ENCODE data around the gene TNFRSF25.

TNFRSF25 gene

DNA sequence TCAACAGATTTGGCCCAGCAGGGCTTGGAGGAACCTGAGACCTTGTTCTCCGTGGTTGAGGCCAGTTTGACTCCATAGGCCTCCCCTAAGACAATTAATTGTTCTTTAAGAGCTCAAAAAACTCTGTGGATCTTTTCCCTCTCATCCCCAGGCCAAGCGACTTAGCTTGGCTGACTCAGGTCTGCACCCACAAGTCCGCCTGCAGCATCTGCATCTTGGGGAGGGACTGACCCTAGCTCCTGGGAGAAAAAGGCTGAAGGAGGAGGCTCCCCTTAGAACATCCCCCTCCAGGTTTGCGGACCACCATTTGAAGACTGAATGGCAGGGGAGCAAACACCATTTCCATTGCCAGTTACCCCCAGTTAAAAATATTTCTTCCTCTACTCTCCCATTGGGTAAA lies 44.7 kb downstream of the TNFRSF25 start:
- Histone ChIP-seq H3K4me1 (ENCODE audit: insufficient read depth, low read length) (peaks cover 4% of the 10 kb centered on the region; the same call in 1 of the 2 replicates), H4K20me1 (ENCODE audit: insufficient read depth, low read length) (no peaks in the 10 kb centered on the region; the same call in 1 of the 2 replicates), H3K9ac (ENCODE audit: low read depth, low read length) (no peak overlapping the region), H3K27ac (ENCODE audit: low read length) (no peak overlapping the region), H3K4me3 (ENCODE audit: low read depth in 1 of 2, low read length in 2 of 2) (no peak overlapping the region), H3K4me2 (ENCODE audit: insufficient read depth, low read length) (no peak overlapping the region), H3K27me3 (ENCODE audit: insufficient read depth, low read length, poor library complexity) (peaks cover 7% of the 10 kb centered on the region), H3K36me3 (ENCODE audit: insufficient read depth, low read length) (no peaks in the 10 kb centered on the region), H2AFZ (ENCODE audit: low read depth, low read length) (no peak overlapping the region), H3K79me2 (ENCODE audit: insufficient read depth, low read length) (no peaks in the 10 kb centered on the region), H3K9me3 (ENCODE audit: insufficient read depth, low read length, severe bottlenecking) (no peaks in the 10 kb centered on the region)
- TF ChIP-seq, protein P1, sequence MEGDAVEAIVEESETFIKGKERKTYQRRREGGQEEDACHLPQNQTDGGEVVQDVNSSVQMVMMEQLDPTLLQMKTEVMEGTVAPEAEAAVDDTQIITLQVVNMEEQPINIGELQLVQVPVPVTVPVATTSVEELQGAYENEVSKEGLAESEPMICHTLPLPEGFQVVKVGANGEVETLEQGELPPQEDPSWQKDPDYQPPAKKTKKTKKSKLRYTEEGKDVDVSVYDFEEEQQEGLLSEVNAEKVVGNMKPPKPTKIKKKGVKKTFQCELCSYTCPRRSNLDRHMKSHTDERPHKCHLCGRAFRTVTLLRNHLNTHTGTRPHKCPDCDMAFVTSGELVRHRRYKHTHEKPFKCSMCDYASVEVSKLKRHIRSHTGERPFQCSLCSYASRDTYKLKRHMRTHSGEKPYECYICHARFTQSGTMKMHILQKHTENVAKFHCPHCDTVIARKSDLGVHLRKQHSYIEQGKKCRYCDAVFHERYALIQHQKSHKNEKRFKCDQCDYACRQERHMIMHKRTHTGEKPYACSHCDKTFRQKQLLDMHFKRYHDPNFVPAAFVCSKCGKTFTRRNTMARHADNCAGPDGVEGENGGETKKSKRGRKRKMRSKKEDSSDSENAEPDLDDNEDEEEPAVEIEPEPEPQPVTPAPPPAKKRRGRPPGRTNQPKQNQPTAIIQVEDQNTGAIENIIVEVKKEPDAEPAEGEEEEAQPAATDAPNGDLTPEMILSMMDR (IDR thresholded peaks at IDR 0.05; ENCODE audit: borderline replicate concordance, extremely low read depth, low read length, poor library complexity, severe bottlenecking), result no peak
- no peak for TF ChIP-seq EZH2 (IDR thresholded peaks at IDR 0.05; ENCODE audit: borderline replicate concordance, low read depth, low read length, severe bottlenecking)
- ATAC-seq (ENCODE audit: insufficient read depth, low read depth), result no peak
- no peak for DNase-seq

GRCh38 chr1:6420454-6421042 lies 45.4 kb downstream of the TNFRSF25 start:
- H3K27ac ChIP-seq (ENCODE audit: low read length), result no peak overlapping the region
- DNase-seq, result no peak
- peaks cover 4% of the 10 kb centered on the region; the same call in 1 of the 2 replicates for H3K4me1 ChIP-seq (ENCODE audit: insufficient read depth, low read length)
- H2AFZ ChIP-seq (ENCODE audit: low read depth, low read length), result no peak overlapping the region
- no peaks in the 10 kb centered on the region for H3K36me3 ChIP-seq (ENCODE audit: insufficient read depth, low read length)
- H3K27me3 ChIP-seq (ENCODE audit: insufficient read depth, low read length, poor library complexity), result peaks cover 7% of the 10 kb centered on the region
- no peaks in the 10 kb centered on the region for H3K9me3 ChIP-seq (ENCODE audit: insufficient read depth, low read length, severe bottlenecking)
- H3K4me3 ChIP-seq (ENCODE audit: low read depth in 1 of 2, low read length in 2 of 2), result no peak overlapping the region
- H3K9ac ChIP-seq (ENCODE audit: low read depth, low read length), result no peak overlapping the region
- no peaks in the 10 kb centered on the region; the same call in 1 of the 2 replicates for H4K20me1 ChIP-seq (ENCODE audit: insufficient read depth, low read length)
- no peak overlapping the region for H3K4me2 ChIP-seq (ENCODE audit: insufficient read depth, low read length)
- H3K79me2 ChIP-seq (ENCODE audit: insufficient read depth, low read length), result no peaks in the 10 kb centered on the region
- ATAC-seq (ENCODE audit: insufficient read depth, low read depth), result no peak
- no peak for TF ChIP-seq EZH2 (IDR thresholded peaks at IDR 0.05; ENCODE audit: borderline replicate concordance, low read depth, low read length, severe bottlenecking)
- TF ChIP-seq, protein P1 (IDR thresholded peaks at IDR 0.05; ENCODE audit: borderline replicate concordance, extremely low read depth, low read length, poor library complexity, severe bottlenecking), result no peak

DNA sequence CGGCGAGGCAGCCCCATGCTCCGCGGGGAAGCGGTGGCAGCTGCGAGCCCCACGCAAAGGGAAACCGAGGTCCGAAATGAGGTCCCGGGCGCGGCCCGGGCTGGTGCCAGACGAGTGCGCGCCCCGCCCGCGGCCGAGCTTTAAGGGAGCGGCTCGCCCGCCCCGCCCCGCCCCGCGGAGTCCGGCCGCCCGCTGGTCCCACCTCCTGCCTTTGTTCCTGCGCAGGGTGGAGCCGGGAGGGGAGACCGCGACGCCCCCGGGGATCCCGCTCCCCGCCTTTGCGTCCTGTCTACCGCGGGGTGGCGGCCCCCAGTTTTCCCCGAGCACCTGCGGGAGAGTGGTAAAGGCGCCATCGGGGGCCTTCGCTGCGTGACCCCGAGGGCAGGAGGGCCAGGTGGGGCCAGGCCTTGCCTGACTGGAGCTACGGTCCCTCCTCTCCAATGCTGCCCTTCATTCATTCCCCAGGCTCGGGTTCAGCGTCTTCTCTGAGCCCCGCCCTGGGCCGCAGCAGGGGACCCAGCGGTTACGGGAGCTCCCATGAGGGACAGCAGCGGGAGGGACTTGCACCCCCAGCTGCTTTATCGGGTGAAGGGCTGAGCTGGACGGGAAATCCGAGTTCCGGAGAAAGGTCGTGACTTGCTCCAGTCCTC lies 46.0 kb downstream of the TNFRSF25 start, which contains the start of gene HES2:
Gene HES2, minus strand, starts transcription at position 116 of the 650 bp plus-strand sequence. Its CDS starts 99 bp downstream, at position 17.
- no peak within 1 kb of the TSS for H3K4me3 ChIP-seq (ENCODE audit: low read depth in 1 of 2, low read length in 2 of 2)
- H4K20me1 ChIP-seq (ENCODE audit: insufficient read depth, low read length), result no peaks in the 10 kb centered on the region
- no peaks in the 10 kb centered on the region for H3K79me2 ChIP-seq (ENCODE audit: insufficient read depth, low read length)
- no peaks in the 10 kb centered on the region for H3K36me3 ChIP-seq (ENCODE audit: insufficient read depth, low read length)
- H3K9me3 ChIP-seq (ENCODE audit: insufficient read depth, low read length, severe bottlenecking), result no peaks in the 10 kb centered on the region
- no peak within 1 kb of the TSS for H3K4me2 ChIP-seq (ENCODE audit: insufficient read depth, low read length)
- H2AFZ ChIP-seq (ENCODE audit: low read depth, low read length), result no peak within 1 kb of the TSS
- no peak for ATAC-seq (ENCODE audit: insufficient read depth, low read depth)
- H3K27me3 ChIP-seq (ENCODE audit: insufficient read depth, low read length, poor library complexity), result peaks cover 7% of the 10 kb centered on the region
- TF ChIP-seq, protein P1 (IDR thresholded peaks at IDR 0.05; ENCODE audit: borderline replicate concordance, extremely low read depth, low read length, poor library complexity, severe bottlenecking), result no peak
- no peak for TF ChIP-seq EZH2 (IDR thresholded peaks at IDR 0.05; ENCODE audit: borderline replicate concordance, low read depth, low read length, severe bottlenecking)
- peaks cover 4% of the 10 kb centered on the region; the same call in 1 of the 2 replicates for H3K4me1 ChIP-seq (ENCODE audit: insufficient read depth, low read length)
- H3K27ac ChIP-seq (ENCODE audit: low read length), result no peak within 1 kb of the TSS
- DNase-seq, result no peak
- H3K9ac ChIP-seq (ENCODE audit: low read depth, low read length), result no peak within 1 kb of the TSS

Measured in DND-41 (cell line).